Smooth muscle cell (in vitro differentiated cells): ENCODE data around the gene NPHP4. TPM values are rescaled to one million over a fixed set of nuclear protein-coding genes. Genes with fewer than 3 reads are reported as not detected.
"Not testable (repeated sequence)": the region's sequence is repeated elsewhere in the genome, so short reads cannot be mapped to it uniquely, and the experiment has no call there.

ENCODE experiments used
- DNase-seq: peaks from one replicate; lab custom pipeline; 2025; ENCODE audit not compliant: unreplicated experiment; lab: John Stamatoyannopoulos, UW
- H2AFZ ChIP-seq: fragments of 200-600 bp; sonication (generic); 2 replicates; pipeline ENCODE4 v1.6.0; 2016; ENCODE audit warnings: antibody characterized with exemption, low read depth, mild to moderate bottlenecking
- H3F3A ChIP-seq: fragments of 200-600 bp; sonication (generic); 2 replicates; pipeline ENCODE4 v1.6.0; 2017; ENCODE audit warnings: antibody characterized with exemption, low read depth
- H3K27ac ChIP-seq: fragments of 200-600 bp; sonication (generic); 2 replicates; pipeline ENCODE4 v1.5.1; 2016; ENCODE audit warnings: low read depth, mild to moderate bottlenecking
- H3K27me3 ChIP-seq: fragments of 200-600 bp; sonication (generic); 2 replicates; pipeline ENCODE4 v1.6.1; 2016; ENCODE audit warnings: low read depth, mild to moderate bottlenecking
- H3K36me3 ChIP-seq: fragments of 200-600 bp; sonication (generic); 2 replicates; pipeline ENCODE4 v1.5.1; 2016; ENCODE audit warnings: low read depth
- H3K4me1 ChIP-seq: fragments of 200-600 bp; sonication (generic); 2 replicates; pipeline ENCODE4 v1.5.1; 2016; ENCODE audit warnings: low read depth
- H3K4me2 ChIP-seq: fragments of 200-600 bp; sonication (generic); 2 replicates; pipeline ENCODE4 v1.6.0; 2016; ENCODE audit warnings: mild to moderate bottlenecking
- H3K4me3 ChIP-seq: fragments of 200-600 bp; sonication (generic); 2 replicates; pipeline ENCODE4 v1.5.1; 2016; ENCODE audit warnings: mild to moderate bottlenecking
- H3K79me2 ChIP-seq: fragments of 200-600 bp; sonication (generic); 2 replicates; pipeline ENCODE4 v1.6.0; 2016; ENCODE audit warnings: low read depth, mild to moderate bottlenecking
- H3K9ac ChIP-seq: fragments of 200-600 bp; sonication (generic); 2 replicates; pipeline ENCODE4 v1.6.0; 2016; ENCODE audit warnings: low read depth
- H3K9me3 ChIP-seq: fragments of 200-600 bp; sonication (generic); replicated peaks from 2 replicates; pipeline ENCODE4 v1.5.1; 2016; ENCODE audit warnings: low read depth
- H4K20me1 ChIP-seq: fragments of 200-600 bp; sonication (generic); 2 replicates; pipeline ENCODE4 v1.6.0; 2016; ENCODE audit warnings: low read depth
- WGBS: methylation state at CpG from one replicate; pipeline ENCODE4 v1.1.7; 2016; ENCODE audit warnings: low lambda C conversion rate; 5-methylcytosine and 5-hydroxymethylcytosine counted together
- polyA plus RNA-seq: library from polyadenylated mRNA; unstranded; fragments of >200 nt; fragmentation: Nextera tagmentation; extraction: Ambion mirVana; gene quantifications from 2 replicates; pipeline ENCODE4 v1.2.1, GENCODE V29; 2016
- total RNA-seq: library from RNA; depleted of rRNA; stranded (reverse); fragments of >200 nt; gene quantifications from 2 replicates; pipeline ENCODE4 v1.2.3, GENCODE V29; 2014
- TF ChIP-seq, protein P1 (sequence below): fragments of 200-600 bp; sonication (generic); IDR thresholded peaks from 2 replicates; pipeline ENCODE4 v1.5.1; 2017; ENCODE audit warnings: borderline replicate concordance, mild to moderate bottlenecking, antibody characterized with exemption; ENCODE audit not compliant: insufficient read depth, poor library complexity, severe bottlenecking

NPHP4 gene
- total and polyA plus RNA-seq, 2 experiments from 2014 or later: 5.4 to 8.4 TPM

DNA sequence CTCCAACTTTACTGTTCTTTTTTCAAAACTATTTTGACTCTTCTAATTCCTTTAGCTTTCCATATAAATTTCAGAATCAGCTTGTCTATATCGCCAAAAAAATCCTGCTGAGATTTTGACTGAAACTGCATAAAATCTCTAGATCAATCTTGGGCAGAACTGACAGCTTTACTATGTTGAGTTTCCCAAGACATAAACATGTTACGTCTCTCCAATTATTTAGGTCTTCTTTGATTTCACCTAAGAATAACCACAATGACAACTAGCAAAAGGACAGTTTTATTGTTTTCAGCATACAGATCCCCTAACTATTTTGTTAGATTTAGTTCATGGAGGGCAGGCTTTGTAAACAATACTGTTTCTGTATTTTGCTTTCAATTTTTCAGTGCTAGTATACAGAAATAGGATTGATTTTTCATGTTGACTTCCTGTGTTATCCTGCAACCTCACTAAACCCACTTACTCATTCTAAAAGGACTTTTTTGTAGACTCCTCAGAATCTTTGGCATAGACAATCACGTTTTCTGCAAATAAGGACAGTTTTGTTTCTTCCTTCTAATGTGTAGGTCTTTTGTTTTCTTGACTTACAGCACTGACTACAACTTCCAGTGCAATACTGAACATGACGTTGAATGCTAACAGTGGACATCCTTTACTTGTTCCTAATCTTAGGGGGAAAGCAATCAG lies 63.4 kb downstream of the NPHP4 start:
- Histone ChIP-seq H3K4me3 (no peak overlapping the region), H4K20me1 (no peaks in the 10 kb centered on the region), H3F3A (no peaks in the 10 kb centered on the region), H2AFZ (no peak overlapping the region), H3K27ac (no peak overlapping the region), H3K9ac (no peak overlapping the region), H3K27me3 (no peaks in the 10 kb centered on the region), H3K4me1 (no peaks in the 10 kb centered on the region), H3K9me3 (no peaks in the 10 kb centered on the region), H3K79me2 (no peaks in the 10 kb centered on the region), H3K4me2 (no peak overlapping the region), H3K36me3 (peaks cover 3% of the 10 kb centered on the region)
- DNase-seq: no peak
- WGBS: 88% methylated on average over 4 of the region's 4 CpGs
- TF ChIP-seq, protein P1, sequence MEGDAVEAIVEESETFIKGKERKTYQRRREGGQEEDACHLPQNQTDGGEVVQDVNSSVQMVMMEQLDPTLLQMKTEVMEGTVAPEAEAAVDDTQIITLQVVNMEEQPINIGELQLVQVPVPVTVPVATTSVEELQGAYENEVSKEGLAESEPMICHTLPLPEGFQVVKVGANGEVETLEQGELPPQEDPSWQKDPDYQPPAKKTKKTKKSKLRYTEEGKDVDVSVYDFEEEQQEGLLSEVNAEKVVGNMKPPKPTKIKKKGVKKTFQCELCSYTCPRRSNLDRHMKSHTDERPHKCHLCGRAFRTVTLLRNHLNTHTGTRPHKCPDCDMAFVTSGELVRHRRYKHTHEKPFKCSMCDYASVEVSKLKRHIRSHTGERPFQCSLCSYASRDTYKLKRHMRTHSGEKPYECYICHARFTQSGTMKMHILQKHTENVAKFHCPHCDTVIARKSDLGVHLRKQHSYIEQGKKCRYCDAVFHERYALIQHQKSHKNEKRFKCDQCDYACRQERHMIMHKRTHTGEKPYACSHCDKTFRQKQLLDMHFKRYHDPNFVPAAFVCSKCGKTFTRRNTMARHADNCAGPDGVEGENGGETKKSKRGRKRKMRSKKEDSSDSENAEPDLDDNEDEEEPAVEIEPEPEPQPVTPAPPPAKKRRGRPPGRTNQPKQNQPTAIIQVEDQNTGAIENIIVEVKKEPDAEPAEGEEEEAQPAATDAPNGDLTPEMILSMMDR: no peak

DNA sequence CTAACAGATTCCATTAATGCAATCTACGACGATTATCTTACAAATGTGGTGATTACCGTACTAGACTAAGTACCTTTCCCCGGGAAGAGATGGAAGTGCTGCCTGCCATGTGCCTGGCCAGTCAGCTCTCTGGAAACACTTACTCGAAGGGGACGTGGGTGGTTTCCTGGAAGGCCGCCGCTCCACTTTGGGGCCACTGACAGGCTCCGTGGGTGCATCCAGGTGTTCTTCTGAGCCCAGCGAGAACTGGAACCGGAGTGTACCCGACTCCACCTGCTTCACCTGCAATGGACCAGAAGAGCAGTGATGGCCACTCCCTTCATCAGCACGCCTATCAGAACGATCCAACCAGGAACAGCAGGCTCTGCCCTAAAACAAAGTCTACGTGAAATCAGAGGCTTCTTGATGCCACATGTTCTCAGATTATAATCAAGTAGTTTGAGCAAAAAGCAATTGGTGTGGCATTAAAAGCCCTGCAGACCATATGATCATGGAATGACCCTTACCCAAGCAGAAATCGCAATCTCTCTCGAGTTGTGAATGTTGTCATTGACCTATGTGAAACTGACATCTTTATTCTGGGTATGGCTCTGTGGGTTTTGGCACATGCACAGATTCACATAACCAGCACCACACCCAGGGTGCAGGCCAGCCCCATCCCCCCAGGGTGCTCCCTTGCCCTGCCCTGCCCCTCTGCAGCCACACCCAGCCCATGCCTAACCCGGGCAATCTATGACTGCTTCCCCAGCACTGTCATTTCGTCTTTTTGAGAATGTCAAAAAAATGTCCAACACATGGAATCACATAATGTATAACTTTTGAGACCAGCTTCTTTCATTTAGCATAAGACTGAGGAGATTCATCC lies 64.5 kb downstream of the NPHP4 start:
- Histone ChIP-seq H3K9me3 (no peaks in the 10 kb centered on the region), H3K27ac (no peak overlapping the region), H3K36me3 (peaks cover under 1% of the 10 kb centered on the region), H3K79me2 (no peaks in the 10 kb centered on the region), H3K27me3 (no peaks in the 10 kb centered on the region), H3K4me3 (no peak overlapping the region), H3K4me1 (no peaks in the 10 kb centered on the region), H2AFZ (no peak overlapping the region), H3K9ac (no peak overlapping the region), H4K20me1 (no peaks in the 10 kb centered on the region), H3F3A (no peaks in the 10 kb centered on the region), H3K4me2 (no peak overlapping the region)
- DNase-seq: no peak
- 95% methylated on average over 19 of the region's 19 CpGs for WGBS
- TF ChIP-seq, protein P1: no peak

DNA sequence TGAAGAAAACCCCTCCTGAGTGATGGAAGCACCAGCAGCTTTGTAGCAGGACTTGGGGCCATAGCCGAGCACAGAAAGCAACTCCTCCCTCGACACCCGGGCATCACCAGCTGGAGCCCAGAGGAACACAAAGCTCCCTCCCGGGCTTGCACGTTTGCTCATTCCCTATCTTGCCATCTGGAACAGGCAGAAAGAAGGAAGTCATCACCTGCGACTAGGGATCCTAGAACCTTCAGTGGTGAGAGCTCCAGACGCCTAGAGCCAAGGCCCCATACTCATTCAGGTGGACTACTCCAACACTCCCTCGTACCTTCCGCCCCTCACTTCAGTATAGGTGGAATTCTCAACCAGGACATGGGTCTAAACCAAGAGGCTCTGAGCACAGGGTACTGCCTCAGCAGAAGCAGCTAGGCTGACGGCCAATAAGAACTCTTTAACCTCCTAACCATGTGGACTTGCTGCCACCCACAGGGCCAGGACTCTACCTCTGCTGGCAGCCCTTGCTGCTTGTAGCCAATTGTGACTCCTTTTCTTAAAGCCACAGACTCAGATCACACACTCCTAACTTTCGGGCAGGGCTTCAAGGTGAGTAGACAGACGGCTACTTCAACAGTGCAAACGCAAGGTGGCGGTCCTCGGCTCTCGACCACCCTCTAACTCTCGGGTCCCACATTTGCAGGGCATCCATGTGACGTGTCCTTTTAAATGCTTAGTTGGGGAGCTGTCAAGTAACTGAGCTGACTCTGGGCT lies 65.4 kb downstream of the NPHP4 start:
- Histone ChIP-seq H3K9ac (no peak overlapping the region), H2AFZ (no peak overlapping the region), H3K4me1 (no peaks in the 10 kb centered on the region), H3K4me3 (no peak overlapping the region), H3K27ac (no peak overlapping the region), H3K36me3 (no peaks in the 10 kb centered on the region), H3K9me3 (no peaks in the 10 kb centered on the region), H3K4me2 (no peak overlapping the region), H3F3A (no peaks in the 10 kb centered on the region), H4K20me1 (no peaks in the 10 kb centered on the region), H3K79me2 (no peaks in the 10 kb centered on the region), H3K27me3 (no peaks in the 10 kb centered on the region)
- WGBS: 96% methylated on average over 18 of the region's 18 CpGs
- TF ChIP-seq, protein P1: no peak
- no peak for DNase-seq

DNA sequence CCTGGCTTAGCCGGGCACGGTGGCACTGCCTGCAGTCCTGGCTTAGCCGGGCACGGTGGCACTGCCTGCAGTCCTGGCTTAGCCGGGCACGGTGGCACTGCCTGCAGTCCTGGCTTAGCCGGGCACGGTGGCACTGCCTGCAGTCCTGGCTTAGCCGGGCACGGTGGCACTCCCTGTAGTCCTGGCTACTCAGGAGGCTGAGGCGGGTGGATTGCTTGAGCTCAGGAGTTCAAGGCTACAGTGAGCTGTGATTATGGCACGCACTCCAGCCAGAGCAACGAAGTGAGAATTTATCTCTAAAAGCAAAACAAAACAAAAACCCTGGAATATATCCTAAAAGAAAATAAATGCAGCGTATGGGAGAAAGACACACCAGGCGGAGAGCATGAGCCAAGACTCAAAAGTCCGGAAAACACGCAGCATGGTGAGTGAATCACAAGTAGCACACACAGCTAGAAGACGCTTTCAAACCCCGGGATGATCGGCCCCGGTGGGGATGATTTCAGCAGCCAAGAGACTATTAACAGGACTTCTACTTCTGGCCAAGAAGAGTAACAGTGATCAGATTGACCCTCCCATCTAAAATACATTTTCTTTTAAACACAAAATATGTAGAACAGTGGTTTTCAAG lies 69.4 kb downstream of the NPHP4 start:
- not testable (repeated sequence) for H4K20me1 ChIP-seq, H3K9ac ChIP-seq, DNase-seq, H3K9me3 ChIP-seq, H3K27ac ChIP-seq, H3K27me3 ChIP-seq, H2AFZ ChIP-seq, H3K4me3 ChIP-seq, H3K4me1 ChIP-seq, H3K79me2 ChIP-seq, H3F3A ChIP-seq, H3K4me2 ChIP-seq, H3K36me3 ChIP-seq
- WGBS: 97% methylated on average over 21 of the region's 21 CpGs
